RPMI8226 (cell line): ENCODE data around the gene RAP1GAP.
"Not testable (repeated sequence)": the region's sequence is repeated elsewhere in the genome, so short reads cannot be mapped to it uniquely, and the experiment has no call there.

Experiments used
- DNase-seq: peaks from one replicate; pipeline ENCODE4 v3.0.0-alpha.2; 2015

RAP1GAP gene

GRCh38 chr1:21567241-21568005 is 101.7 kb downstream of the RAP1GAP start:
- no peak for DNase-seq

GRCh38 chr1:21566361-21566760 is 102.8 kb downstream of the RAP1GAP start:
- DNase-seq, result not testable (repeated sequence)

GRCh38 chr1:21565285-21565684 is 103.9 kb downstream of the RAP1GAP start:
- DNase-seq, result no peak

GRCh38 chr1:21564521-21565095 is 104.5 kb downstream of the RAP1GAP start:
- DNase-seq, result no peak

GRCh38 chr1:21563971-21564370 is 105.2 kb downstream of the RAP1GAP start:
- no peak for DNase-seq

GRCh38 chr1:21562896-21563295 is 106.3 kb downstream of the RAP1GAP start:
- DNase-seq, result no peak

- no peak for DNase-seq
Measured at GRCh38 chr1:21560916-21561638, 108.1 kb downstream of the RAP1GAP start.

GRCh38 chr1:21559788-21560567 is 109.2 kb downstream of the RAP1GAP start:
- DNase-seq, result no peak

- DNase-seq, result no peak
Measured at GRCh38 chr1:21553116-21553926, 115.8 kb downstream of the RAP1GAP start.

GRCh38 chr1:21552715-21553114 is 116.4 kb downstream of the RAP1GAP start:
- DNase-seq, result no peak

- DNase-seq, result no peak
Measured at GRCh38 chr1:21550866-21551475, 118.2 kb downstream of the RAP1GAP start.

GRCh38 chr1:21550097-21550496 is 119.1 kb downstream of the RAP1GAP start:
- no peak for DNase-seq

GRCh38 chr1:21547876-21548275 is 121.3 kb downstream of the RAP1GAP start:
- no peak for DNase-seq
